ENCODE data around the gene DEAF1. TPM values are rescaled to one million over a fixed set of nuclear protein-coding genes. Genes with fewer than 3 reads are reported as not detected.

Gene DEAF1
- total RNA-seq, 4 donors from 2014 or later = 37.0 to 60.6 (median 43.7) TPM

- H3K27me3 ChIP-seq = no peaks in the 10 kb centered on the region
- 74% methylated on average over 15 of the region's 20 CpGs for WGBS
- no peak for TF ChIP-seq EP300 (IDR thresholded peaks at IDR 0.05)
- no peak for TF ChIP-seq POLR2A (IDR thresholded peaks at IDR 0.05)
- no peak for TF ChIP-seq POLR2AphosphoS5 (IDR thresholded peaks at IDR 0.05)
- TF ChIP-seq CTCF (IDR thresholded peaks at IDR 0.05) = no peak
- no peak overlapping the region for H3K4me3 ChIP-seq
- no peaks in the 10 kb centered on the region for H3K9me3 ChIP-seq
- H3K36me3 ChIP-seq = no peaks in the 10 kb centered on the region
- peaks cover 28% of the 10 kb centered on the region for H3K4me1 ChIP-seq
- no peak for DNase-seq (ENCODE audit: low spot score in 2 of 2)
- H3K27ac ChIP-seq = no peak overlapping the region
Measured at GRCh38 chr11:733072-733471, 38.0 kb upstream of the DEAF1 start.

- Histone ChIP-seq H3K27ac (no peak overlapping the region), H3K27me3 (peaks cover 5% of the 10 kb centered on the region), H3K9me3 (no peaks in the 10 kb centered on the region), H3K36me3 (peaks cover 4% of the 10 kb centered on the region), H3K4me3 (no peak overlapping the region), H3K4me1 (peaks cover 46% of the 10 kb centered on the region)
- peak in 1 of 2 donors; percentile 64 for DNase-seq (ENCODE audit: low spot score in 2 of 2)
- WGBS = 35% methylated on average over 12 of the region's 17 CpGs
- TF ChIP-seq POLR2AphosphoS5 (IDR thresholded peaks at IDR 0.05) (no peak), POLR2A (IDR thresholded peaks at IDR 0.05) (no peak), EP300 (IDR thresholded peaks at IDR 0.05) (no peak), CTCF (IDR thresholded peaks at IDR 0.05) (no peak)
Measured at GRCh38 chr11:729492-730074, 34.6 kb upstream of the DEAF1 start.

- H3K9me3 ChIP-seq = no peaks in the 10 kb centered on the region
- TF ChIP-seq EP300 (IDR thresholded peaks at IDR 0.05) (no peak), CTCF (IDR thresholded peaks at IDR 0.05) (no peak), POLR2A (IDR thresholded peaks at IDR 0.05) (no peak), POLR2AphosphoS5 (IDR thresholded peaks at IDR 0.05) (no peak)
- H3K4me3 ChIP-seq = no peak overlapping the region
- peaks cover 46% of the 10 kb centered on the region for H3K4me1 ChIP-seq
- H3K36me3 ChIP-seq = peaks cover 10% of the 10 kb centered on the region
- 62% methylated on average over 3 of the region's 15 CpGs for WGBS
- peaks cover 5% of the 10 kb centered on the region for H3K27me3 ChIP-seq
- DNase-seq (ENCODE audit: low spot score in 2 of 2) = no peak
- no peak overlapping the region for H3K27ac ChIP-seq
Measured at GRCh38 chr11:728901-729491, 34.0 kb upstream of the DEAF1 start.

- Histone ChIP-seq H3K4me1 (peaks cover 47% of the 10 kb centered on the region), H3K4me3 (no peak overlapping the region), H3K9me3 (no peaks in the 10 kb centered on the region), H3K27me3 (peaks cover 5% of the 10 kb centered on the region), H3K27ac (peak overlapping the region; percentile 64), H3K36me3 (peaks cover 15% of the 10 kb centered on the region)
- DNase-seq (ENCODE audit: low spot score in 2 of 2) = peak; percentile 89 to 91
- TF ChIP-seq CTCF (IDR thresholded peaks at IDR 0.05) = peak; percentile 96
- TF ChIP-seq EP300 (IDR thresholded peaks at IDR 0.05) = no peak
- TF ChIP-seq POLR2AphosphoS5 (IDR thresholded peaks at IDR 0.05) = peak in 1 of 3 donors; percentile 64
- 58% methylated on average over 7 of the region's 31 CpGs for WGBS
Measured at GRCh38 chr11:727859-728748, 33.1 kb upstream of the DEAF1 start.

GRCh38 chr11:727281-727701, 32.3 kb upstream of the DEAF1 start:
- TF ChIP-seq EP300 (IDR thresholded peaks at IDR 0.05) (no peak), POLR2A (IDR thresholded peaks at IDR 0.05) (no peak), POLR2AphosphoS5 (IDR thresholded peaks at IDR 0.05) (no peak)
- Histone ChIP-seq H3K4me3 (no peak overlapping the region), H3K9me3 (no peaks in the 10 kb centered on the region), H3K27ac (peak overlapping the region; percentile 64), H3K4me1 (peaks cover 50% of the 10 kb centered on the region), H3K27me3 (peaks cover 5% of the 10 kb centered on the region), H3K36me3 (peaks cover 15% of the 10 kb centered on the region)
- DNase-seq (ENCODE audit: low spot score in 2 of 2) = peak in 1 of 2 donors; percentile 65
- 88% methylated on average over 5 of the region's 12 CpGs for WGBS

Measured in suprapubic skin (tissue), 4 donors.